Lower lobe of right lung (tissue), 2 donors: ENCODE measurements around the gene NTN4. TPM values are rescaled to one million over a fixed set of nuclear protein-coding genes. Genes with fewer than 3 reads are reported as not detected.
"Not testable (repeated sequence)": the region's sequence is repeated elsewhere in the genome, so short reads cannot be mapped to it uniquely, and the experiment has no call there.

Experiments used
- ATAC-seq, 2 donors: fragments of 200-7000 bp; cut with Tn5 transposase; one replicate each; pipeline ENCODE4 v1.9.1; 2020 to 2022; ENCODE audit warnings: mild to moderate bottlenecking in 2 of 2, moderate library complexity in 2 of 2
- DNase-seq: peaks from one replicate; pipeline ENCODE4 v3.0.0-alpha.2; 2020
- H3K27ac ChIP-seq: fragments of 200-600 bp; one replicate; pipeline ENCODE4 v1.8.0; 2022
- H3K27me3 ChIP-seq: fragments of 200-600 bp; one replicate; pipeline ENCODE4 v1.8.0; 2022; ENCODE audit warnings: low read depth
- H3K36me3 ChIP-seq: fragments of 200-600 bp; one replicate; pipeline ENCODE4 v1.8.0; 2022; ENCODE audit warnings: mild to moderate bottlenecking
- H3K4me1 ChIP-seq: fragments of 200-600 bp; one replicate; pipeline ENCODE4 v1.8.0; 2022
- H3K4me3 ChIP-seq: fragments of 200-600 bp; one replicate; pipeline ENCODE4 v1.8.0; 2022; ENCODE audit warnings: mild to moderate bottlenecking
- H3K9me3 ChIP-seq: fragments of 200-600 bp; one replicate; pipeline ENCODE4 v1.8.0; 2022
- intact Hi-C: fragments of 100-400 bp; cut with DNase I; formaldehyde crosslinking; loops from one replicate; pipeline ENCODE4 v1.11.0; 2022
- total RNA-seq: library from RNA; stranded (reverse); fragmentation: NEBNext Ultra II Directional; extraction: Animal tissue kit (Norgen Biotek cat#: 25700); gene quantifications from one replicate; pipeline ENCODE4 v1.2.1, GENCODE V29; 2021
- TF ChIP-seq, protein P1 (sequence below): fragments of 200-600 bp; IDR thresholded peaks from one replicate; pipeline ENCODE4 v1.8.0; 2022; ENCODE audit warnings: antibody characterized with exemption, mild to moderate bottlenecking
- donor health status: DM: no; HTN: yes; CAD: no; lungs with severe emphysema.

NTN4 gene
- total RNA-seq, 1 donor from 2014 or later = 140 TPM

DNA sequence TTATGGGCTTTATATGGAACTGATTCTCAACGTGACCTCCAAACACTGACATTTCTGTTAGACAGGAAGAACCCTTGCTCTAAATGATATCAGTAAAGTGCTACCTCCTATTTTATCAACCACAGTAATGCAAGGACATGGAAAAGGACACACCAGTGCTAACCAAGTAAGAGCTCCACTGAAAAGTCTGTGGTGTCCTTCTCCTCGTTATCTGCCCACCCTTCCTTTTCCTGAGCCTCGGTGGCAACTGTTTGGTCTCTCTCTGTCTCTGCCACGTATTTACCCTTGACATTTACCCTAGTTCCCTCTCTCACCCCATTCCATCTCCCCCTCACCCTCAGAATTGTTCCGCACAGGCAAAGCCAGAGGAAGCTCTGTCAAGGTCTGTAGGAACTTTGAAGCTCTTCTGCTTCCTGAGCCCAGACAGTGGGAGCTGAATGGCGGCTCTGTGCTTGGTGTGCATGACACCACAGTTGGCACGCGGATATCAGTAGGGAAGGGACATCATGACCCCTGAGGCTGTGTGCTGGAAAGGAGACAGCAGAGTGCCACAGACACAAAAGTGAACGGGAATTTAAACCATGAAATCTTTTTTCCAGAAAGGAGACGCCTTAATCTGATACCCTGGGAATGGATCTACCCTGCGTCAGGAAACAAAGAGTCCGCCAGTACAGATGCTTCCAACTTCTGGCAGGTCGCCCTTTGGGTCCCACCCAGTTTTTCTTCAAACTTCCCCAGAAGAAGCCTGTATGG lies 50.8 kb downstream of the NTN4 start:
- TF ChIP-seq, protein P1, sequence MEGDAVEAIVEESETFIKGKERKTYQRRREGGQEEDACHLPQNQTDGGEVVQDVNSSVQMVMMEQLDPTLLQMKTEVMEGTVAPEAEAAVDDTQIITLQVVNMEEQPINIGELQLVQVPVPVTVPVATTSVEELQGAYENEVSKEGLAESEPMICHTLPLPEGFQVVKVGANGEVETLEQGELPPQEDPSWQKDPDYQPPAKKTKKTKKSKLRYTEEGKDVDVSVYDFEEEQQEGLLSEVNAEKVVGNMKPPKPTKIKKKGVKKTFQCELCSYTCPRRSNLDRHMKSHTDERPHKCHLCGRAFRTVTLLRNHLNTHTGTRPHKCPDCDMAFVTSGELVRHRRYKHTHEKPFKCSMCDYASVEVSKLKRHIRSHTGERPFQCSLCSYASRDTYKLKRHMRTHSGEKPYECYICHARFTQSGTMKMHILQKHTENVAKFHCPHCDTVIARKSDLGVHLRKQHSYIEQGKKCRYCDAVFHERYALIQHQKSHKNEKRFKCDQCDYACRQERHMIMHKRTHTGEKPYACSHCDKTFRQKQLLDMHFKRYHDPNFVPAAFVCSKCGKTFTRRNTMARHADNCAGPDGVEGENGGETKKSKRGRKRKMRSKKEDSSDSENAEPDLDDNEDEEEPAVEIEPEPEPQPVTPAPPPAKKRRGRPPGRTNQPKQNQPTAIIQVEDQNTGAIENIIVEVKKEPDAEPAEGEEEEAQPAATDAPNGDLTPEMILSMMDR = no peak
- Histone ChIP-seq H3K4me3 (no peak overlapping the region), H3K27me3 (no peaks in the 10 kb centered on the region), H3K9me3 (no peaks in the 10 kb centered on the region), H3K27ac (peak overlapping the region; percentile 49), H3K4me1 (no peaks in the 10 kb centered on the region), H3K36me3 (peaks cover 21% of the 10 kb centered on the region)
- intact Hi-C loops = no loop called here
- ATAC-seq (peak; percentile 37 to 54), DNase-seq (peak; percentile 34)

DNA sequence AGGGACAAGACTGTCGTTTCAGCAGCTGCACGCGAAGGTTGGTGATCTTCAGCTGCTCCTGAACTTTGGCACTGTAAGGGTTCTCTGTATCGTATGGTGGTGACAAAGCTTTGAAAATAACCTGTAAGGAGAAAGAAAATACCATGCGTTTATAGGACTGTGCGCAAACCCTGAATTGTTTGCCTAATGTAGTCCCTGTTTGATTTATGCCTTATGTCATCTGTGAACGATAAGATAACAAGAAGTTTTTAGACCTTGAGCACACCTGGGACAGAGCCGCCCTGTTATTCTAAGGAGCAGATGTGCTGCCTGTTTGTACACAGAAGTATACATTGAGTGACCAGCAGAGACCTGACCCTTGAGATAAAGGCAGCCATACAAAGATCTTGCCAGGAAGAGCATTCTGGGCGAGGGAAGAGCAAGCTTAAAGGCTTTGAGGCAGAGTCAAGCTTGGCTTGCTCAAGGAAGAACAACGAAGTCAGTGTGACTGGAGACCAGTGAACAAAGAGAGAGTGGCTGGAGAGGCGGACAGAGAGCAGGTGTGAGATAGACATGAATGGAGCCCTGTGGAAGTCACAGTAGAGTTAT lies 52.4 kb downstream of the NTN4 start:
- peak in 1 of 2 donors; percentile 50 for ATAC-seq
- TF ChIP-seq, protein P1 = no peak
- H3K4me3 ChIP-seq = no peak overlapping the region
- H3K27me3 ChIP-seq = no peaks in the 10 kb centered on the region
- DNase-seq = no peak
- H3K36me3 ChIP-seq = peaks cover 21% of the 10 kb centered on the region
- H3K27ac ChIP-seq = no peak overlapping the region
- no peaks in the 10 kb centered on the region for H3K9me3 ChIP-seq
- intact Hi-C loops = no loop called here
- H3K4me1 ChIP-seq = peaks cover 4% of the 10 kb centered on the region

DNA sequence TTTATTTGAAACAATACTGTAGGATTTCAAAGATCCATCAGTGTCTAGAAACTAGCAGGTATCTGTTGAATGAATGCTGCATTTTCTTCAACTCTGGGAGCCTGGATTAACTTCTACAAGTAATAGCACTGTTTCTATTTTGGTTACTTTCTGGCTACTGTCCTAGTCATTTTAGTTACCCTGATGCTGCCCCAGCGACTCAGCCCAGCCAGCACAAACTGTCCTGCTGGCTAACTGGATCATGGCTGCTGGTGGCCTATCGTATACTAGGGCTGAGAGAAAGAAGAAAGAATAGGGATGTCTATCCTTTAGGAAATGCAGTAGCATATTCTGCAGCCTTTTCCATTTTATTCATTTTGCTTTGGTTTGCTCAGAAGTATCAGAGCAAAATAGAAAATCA lies 53.9 kb downstream of the NTN4 start:
- H3K27me3 ChIP-seq = no peaks in the 10 kb centered on the region
- H3K9me3 ChIP-seq = no peaks in the 10 kb centered on the region
- peaks cover 13% of the 10 kb centered on the region for H3K4me1 ChIP-seq
- intact Hi-C loops = no loop called here
- no peak for ATAC-seq
- no peak overlapping the region for H3K4me3 ChIP-seq
- TF ChIP-seq, protein P1 = no peak
- DNase-seq = no peak
- H3K36me3 ChIP-seq = peaks cover 21% of the 10 kb centered on the region
- no peak overlapping the region for H3K27ac ChIP-seq

DNA sequence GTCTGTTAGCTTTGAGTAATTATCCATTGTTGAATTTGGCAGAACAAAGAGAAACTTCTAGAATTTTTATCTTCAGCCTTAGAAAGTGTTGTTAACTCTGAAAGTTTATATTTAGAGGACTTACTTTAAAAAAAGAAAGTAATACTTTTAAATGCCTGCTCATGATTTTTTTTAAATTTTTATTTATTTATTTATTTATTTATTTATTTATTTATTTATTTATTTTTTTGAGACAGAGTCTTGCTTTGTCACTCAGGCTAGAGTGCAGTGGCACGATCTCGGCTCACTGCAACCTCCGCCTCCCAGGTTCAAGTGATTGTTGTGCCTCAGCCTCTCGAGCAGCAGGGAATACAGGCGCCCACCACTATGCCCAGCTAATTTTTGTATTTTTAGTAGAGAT lies 54.8 kb downstream of the NTN4 start:
- H3K27ac ChIP-seq, ATAC-seq, H3K27me3 ChIP-seq, H3K9me3 ChIP-seq, DNase-seq, intact Hi-C loops, H3K4me3 ChIP-seq: not testable (repeated sequence)
- Histone ChIP-seq H3K4me1 (peaks cover 13% of the 10 kb centered on the region), H3K36me3 (peaks cover 21% of the 10 kb centered on the region)

DNA sequence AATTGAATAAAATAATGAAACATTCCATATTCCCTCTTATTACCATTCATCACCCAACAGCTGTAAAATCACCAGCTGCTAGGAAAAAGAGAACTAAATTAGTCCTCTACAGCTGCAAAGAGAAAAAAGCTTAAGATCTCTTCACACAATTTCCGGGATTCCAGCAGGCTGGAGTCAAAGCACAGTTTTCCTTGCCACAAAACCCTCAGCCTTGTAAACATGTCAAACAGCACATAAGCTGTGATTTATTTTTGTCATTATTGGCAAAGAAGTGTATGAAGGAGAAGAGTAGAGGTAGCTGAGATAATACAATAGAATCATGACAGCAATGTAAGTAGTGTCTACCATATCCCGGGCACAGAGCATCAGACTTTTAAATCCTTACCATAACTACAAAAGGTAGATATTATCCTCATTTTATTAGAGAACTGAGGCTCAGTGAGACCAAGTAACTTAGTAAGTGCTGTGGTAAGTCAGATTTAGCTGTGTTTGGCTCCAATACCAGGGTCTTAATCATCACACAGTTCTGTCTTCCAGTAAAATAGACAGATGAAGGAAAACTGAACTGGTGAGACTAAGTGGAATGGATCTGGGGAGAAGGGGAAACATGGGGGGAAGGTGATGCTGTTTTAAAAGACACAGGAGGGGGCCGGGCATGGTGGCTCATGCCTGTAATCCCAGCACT lies 57.3 kb downstream of the NTN4 start:
- Histone ChIP-seq H3K36me3 (peaks cover 21% of the 10 kb centered on the region), H3K4me1 (peaks cover 18% of the 10 kb centered on the region), H3K27ac (no peak overlapping the region), H3K27me3 (no peaks in the 10 kb centered on the region), H3K4me3 (no peak overlapping the region), H3K9me3 (no peaks in the 10 kb centered on the region)
- intact Hi-C loops = no loop called here
- DNase-seq (no peak), ATAC-seq (no peak)
- TF ChIP-seq, protein P1 = no peak
